HepG2 (cell line): Measurements from ENCODE around the gene C11orf91. TPM values are rescaled to one million over a fixed set of nuclear protein-coding genes. Genes with fewer than 3 reads are reported as not detected.
A peak's percentile ranks its signal among the peaks of the same experiment; 100 is the strongest.

Source experiments
- ATAC-seq: fragments of 200-7000 bp; cut with Tn5 transposase; 3 replicates; pipeline ENCODE4 v1.9.1; 2020; ENCODE audit warnings: mild to moderate bottlenecking, moderate library complexity
- BruUV-seq: library from RNA; stranded (reverse); fragments of 400-500 nt; replicated peaks from 2 replicates; lab custom pipeline; 2021; lab: Mats Ljungman, UMichigan
- CTCF ChIA-PET: fragments of 300-600 bp; formaldehyde crosslinking; extraction: SDS; loops from one replicate; lab custom pipeline; 2021; ENCODE audit warnings: low total read pairs, inconsistent platforms, low intra/inter-chr PET ratio; lab: Yijun Ruan, JAX
- POLR2A ChIA-PET: fragments of 350-600 bp; sonication (Branson Sonifier 250); formaldehyde crosslinking; loops from one replicate; lab custom pipeline; 2020; ENCODE audit warnings: antibody characterized with exemption, inconsistent platforms; lab: Yijun Ruan, JAX
- DNase-seq: peaks from one replicate; pipeline ENCODE4 v3.0.0-alpha.2; 2015; ENCODE audit warnings: low spot score
- FAIRE-seq: peaks from 3 replicates; lab custom pipeline; 2011; peaks lifted over from hg19 to GRCh38; lab: Jason Lieb, UNC
- H2AFZ ChIP-seq: one replicate; pipeline ENCODE4 v1.6.1; 2011; ENCODE audit warnings: low read length, inconsistent platforms
- H3K27ac ChIP-seq: fragments of 300-600 bp; 3 replicates; pipeline ENCODE4 v1.8.0; 2011; ENCODE audit warnings: mixed run types, mild to moderate bottlenecking, mixed read lengths, low read length, inconsistent platforms; ENCODE audit not compliant: insufficient read depth; ENCODE audit errors: extremely low read length
- H3K27me3 ChIP-seq, 2 experiments: fragments of 200-600 bp in 1 of 2; 2 replicates in 1 of 2; 3 replicates in 1 of 2; pipeline versions ENCODE4 v1.6.0 to v1.8.0; 2011; ENCODE audit warnings: low read length in 2 of 2, mild to moderate bottlenecking in 2 of 2, moderate library complexity in 2 of 2, inconsistent platforms in 1 of 2; ENCODE audit not compliant: insufficient read depth in 2 of 2, control insufficient read depth in 1 of 2
- H3K36me3 ChIP-seq, 2 experiments: fragments of 200-600 bp in 1 of 2; replicated peaks in 1 of 2; 2 replicates in 1 of 2; 3 replicates in 1 of 2; pipeline versions ENCODE4 v1.5.1 to v1.8.0; 2011; ENCODE audit warnings: low read length in 2 of 2, inconsistent platforms in 1 of 2; ENCODE audit not compliant: insufficient read depth in 2 of 2, control insufficient read depth in 1 of 2
- H3K4me1 ChIP-seq: 2 replicates; pipeline ENCODE4 v1.5.1; 2012; ENCODE audit warnings: low read length, inconsistent platforms; ENCODE audit not compliant: insufficient read depth
- H3K4me2 ChIP-seq: 2 replicates; pipeline ENCODE4 v1.6.0; 2011; ENCODE audit warnings: low read depth, low read length, inconsistent platforms
- H3K4me3 ChIP-seq, 3 experiments: fragments of 200-600 bp in 1 of 3; sonication (generic), shearing (Covaris generic) in 1 of 3; replicated peaks in 1 of 3; 2 replicates each; pipeline ENCODE4 v1.5.1; 2011 to 2016; ENCODE audit warnings: low read length in 3 of 3, inconsistent platforms in 2 of 3, low read depth in 2 of 3, mild to moderate bottlenecking in 2 of 3, control low read depth in 1 of 3, mixed read lengths in 1 of 3; ENCODE audit not compliant: insufficient read depth in 1 of 3
- H3K79me2 ChIP-seq: one replicate; pipeline ENCODE4 v1.6.1; 2011; ENCODE audit warnings: low read length, inconsistent platforms; ENCODE audit not compliant: insufficient read depth
- H3K9ac ChIP-seq: 2 replicates; pipeline ENCODE4 v1.6.0; 2011; ENCODE audit warnings: mild to moderate bottlenecking, low read depth, low read length, inconsistent platforms; ENCODE audit not compliant: insufficient read depth
- H3K9me3 ChIP-seq: 2 replicates; pipeline ENCODE4 v1.5.1; 2012; ENCODE audit warnings: mild to moderate bottlenecking, low read length
- H4K20me1 ChIP-seq: 2 replicates; pipeline ENCODE4 v1.6.0; 2011; ENCODE audit warnings: inconsistent platforms, mild to moderate bottlenecking, low read length, moderate library complexity; ENCODE audit not compliant: insufficient read depth
- ETV6 ChIP-seq: sonication (generic); formaldehyde crosslinking; conservative IDR thresholded peaks from 2 replicates; pipeline ENCODE4 v1.4.0; 2020; ENCODE audit warnings: missing genetic modification reagents
- KDM5A ChIP-seq: fragments of 200-600 bp; sonication (generic); IDR thresholded peaks from 2 replicates; pipeline ENCODE4 v1.7.0; 2018; ENCODE audit warnings: antibody characterized with exemption, mild to moderate bottlenecking, low read length, borderline replicate concordance
- KLF9 ChIP-seq: IDR thresholded peaks from 2 replicates; pipeline ENCODE4 v1.6.1; 2016; ENCODE audit warnings: low read depth
- RXRA ChIP-seq: sonication (generic); formaldehyde crosslinking; IDR thresholded peaks from 2 replicates; pipeline ENCODE4 v1.5.1; 2020; ENCODE audit warnings: missing genetic modification reagents
- SRSF9 ChIP-seq: fragments of 200-400 bp; formaldehyde crosslinking; IDR thresholded peaks from 2 replicates; pipeline ENCODE4 v1.6.1; 2018; ENCODE audit warnings: borderline replicate concordance, mild to moderate bottlenecking, low read depth, low read length; ENCODE audit not compliant: insufficient read depth, poor library complexity, severe bottlenecking
- TARDBP ChIP-seq: sonication (generic); formaldehyde crosslinking; IDR thresholded peaks from 2 replicates; pipeline ENCODE4 v1.8.0; 2022; ENCODE audit warnings: mild to moderate bottlenecking, missing genetic modification reagents
- ZBTB38 ChIP-seq: sonication (generic); formaldehyde crosslinking; IDR thresholded peaks from 2 replicates; pipeline ENCODE4 v1.5.1; 2020; ENCODE audit warnings: mild to moderate bottlenecking, missing genetic modification reagents
- ZFX ChIP-seq: sonication (generic); formaldehyde crosslinking; IDR thresholded peaks from 2 replicates; pipeline ENCODE4 v1.4.0; 2020; ENCODE audit warnings: mild to moderate bottlenecking, low read depth, missing genetic modification reagents, moderate library complexity
- ZNF383 ChIP-seq: sonication (generic); formaldehyde crosslinking; IDR thresholded peaks from 2 replicates; pipeline ENCODE4 v1.4.0; 2020; ENCODE audit warnings: missing genetic modification reagents, mild to moderate bottlenecking, borderline replicate concordance
- ZNF556 ChIP-seq: sonication (generic); formaldehyde crosslinking; IDR thresholded peaks from 2 replicates; pipeline ENCODE4 v1.4.0; 2020; ENCODE audit warnings: mild to moderate bottlenecking, missing genetic modification reagents, borderline replicate concordance
- ZNF766 ChIP-seq: sonication (generic); formaldehyde crosslinking; IDR thresholded peaks from 2 replicates; pipeline ENCODE4 v1.5.0; 2020; ENCODE audit warnings: missing genetic modification reagents, borderline replicate concordance
- WGBS: methylation state at CpG from one replicate; pipeline ENCODE4 v1.1.6; 2017; ENCODE audit warnings: low lambda C conversion rate; 5-methylcytosine and 5-hydroxymethylcytosine counted together
- in situ Hi-C: cut with HindIII; loops from 2 replicates; pipeline ENCODE4 v1.10.0; 2017; ENCODE audit warnings: low pct_unique_long_range_greater_than_20kb; ENCODE audit not compliant: extremely low pct_ligation_motif_present
- intact Hi-C: fragments of 100-400 bp; cut with micrococcal nuclease; formaldehyde crosslinking; loops from one replicate; pipeline ENCODE4 v1.10.0; 2022; ENCODE audit not compliant: unreplicated experiment
- polyA plus RNA-seq, 8 experiments: library from polyadenylated mRNA; depleted of rRNA in 3 of 8; stranded (reverse) in 7 of 8; unstranded in 1 of 8; fragments of >200 nt; fragmentation: Illumina TruSeq in 4 of 8; extraction: Trizol in 4 of 8; gene quantifications; 2 replicates each; pipeline versions ENCODE4 v1.2.1 to v1.2.3, GENCODE V29; 2011 to 2016; ENCODE audit warnings: low read depth in 4 of 8, missing spikeins in 1 of 8, mixed read lengths in 1 of 8; ENCODE audit not compliant: insufficient read depth in 1 of 8
- total RNA-seq, 5 experiments: library from RNA; depleted of rRNA; stranded (reverse); fragments of >200 nt; fragmentation: Illumina TruSeq; extraction: Trizol; gene quantifications; 2 replicates each; pipeline ENCODE4 v1.2.3, GENCODE V29; 2016; ENCODE audit warnings: low read depth in 1 of 5
- TF ChIP-seq, protein P1 (sequence below): sonication (generic); formaldehyde crosslinking; IDR thresholded peaks from 2 replicates; pipeline ENCODE4 v1.5.0; 2020; ENCODE audit warnings: missing genetic modification reagents
- TF ChIP-seq, protein P2 (sequence below): sonication (generic); formaldehyde crosslinking; IDR thresholded peaks from 2 replicates; pipeline ENCODE4 v1.8.1; 2023; ENCODE audit warnings: mild to moderate bottlenecking, missing genetic modification reagents, borderline replicate concordance
- TF ChIP-seq, protein P3 (sequence below): sonication (generic); formaldehyde crosslinking; IDR thresholded peaks from 2 replicates; pipeline ENCODE4 v1.4.0; 2020; ENCODE audit warnings: missing genetic modification reagents
- TF ChIP-seq, protein P4 (sequence below): IDR thresholded peaks from 2 replicates; pipeline ENCODE4 v1.6.1; 2016; ENCODE audit warnings: missing compliant biosample characterization, missing genetic modification reagents, borderline replicate concordance

The C11orf91 gene
- total and polyA plus RNA-seq, 2 of the 13 experiments (the other 11 are each of a cell fraction or from before 2014, with no cell fraction given): 0.35 TPM; not detected in 1

DNA sequence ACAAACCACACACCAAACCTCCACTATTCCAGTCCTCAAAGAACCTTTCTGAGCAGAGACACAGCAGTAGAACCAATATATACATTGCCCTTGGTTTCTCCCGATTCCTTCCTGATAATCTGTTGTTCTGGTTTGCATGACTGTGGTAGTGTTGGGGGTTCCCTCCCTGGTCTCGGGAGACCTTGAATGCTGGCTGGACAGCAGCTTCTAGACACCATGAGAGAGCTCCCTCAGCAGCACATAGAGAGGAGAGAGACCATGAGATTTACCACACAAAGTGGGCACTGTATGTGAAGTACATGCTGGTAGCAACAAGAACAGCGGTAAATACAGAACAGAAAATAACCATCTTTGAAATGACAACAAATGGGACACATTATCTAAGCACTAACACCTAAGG, 2.6 kb downstream of the C11orf91 start:
- in situ Hi-C loops: no loop called here
- Histone ChIP-seq H3K4me3 (no peak overlapping the region), H4K20me1 (no peaks in the 10 kb centered on the region), H3K9me3 (no peaks in the 10 kb centered on the region), H3K79me2 (no peaks in the 10 kb centered on the region), H3K9ac (no peak overlapping the region), H3K4me1 (peaks cover 80% of the 10 kb centered on the region), H2AFZ (no peak overlapping the region), H3K27ac (peak overlapping the region; percentile 19), H3K4me2 (no peak overlapping the region), H3K27me3 (no peaks in the 10 kb centered on the region), H3K36me3 (no peaks in the 10 kb centered on the region)
- intact Hi-C loops: loop anchor here (10.0 kb wide), 1 partner anchor 433 kb away; no protein-coding TSS in a partner anchor
- BruUV-seq: no TSS peak
- ChIA-PET CTCF (no interaction called here), POLR2A (interaction anchor here (1.1 kb wide), 1 partner anchor 38 kb away, joined by 3 read pairs; the partner anchor contains the start of gene CD59)
- DNase-seq (no peak), FAIRE-seq (no peak), ATAC-seq (no peak)
- WGBS: 90% methylated on average over 3 of the region's 3 CpGs
- TF ChIP-seq, protein P1, sequence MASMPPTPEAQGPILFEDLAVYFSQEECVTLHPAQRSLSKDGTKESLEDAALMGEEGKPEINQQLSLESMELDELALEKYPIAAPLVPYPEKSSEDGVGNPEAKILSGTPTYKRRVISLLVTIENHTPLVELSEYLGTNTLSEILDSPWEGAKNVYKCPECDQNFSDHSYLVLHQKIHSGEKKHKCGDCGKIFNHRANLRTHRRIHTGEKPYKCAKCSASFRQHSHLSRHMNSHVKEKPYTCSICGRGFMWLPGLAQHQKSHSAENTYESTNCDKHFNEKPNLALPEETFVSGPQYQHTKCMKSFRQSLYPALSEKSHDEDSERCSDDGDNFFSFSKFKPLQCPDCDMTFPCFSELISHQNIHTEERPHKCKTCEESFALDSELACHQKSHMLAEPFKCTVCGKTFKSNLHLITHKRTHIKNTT (CRISPR knock-in tag): no peak
- TF ChIP-seq ETV6 (CRISPR knock-in tag) (no peak), TARDBP (CRISPR knock-in tag) (no peak), ZBTB38 (no peak), KDM5A (no peak), ZFX (CRISPR knock-in tag) (no peak), SRSF9 (no peak), RXRA (CRISPR knock-in tag) (no peak), ZNF556 (no peak), KLF9 (no peak), ZNF383 (CRISPR knock-in tag) (no peak), ZNF766 (CRISPR knock-in tag) (no peak)
- TF ChIP-seq, protein P2, sequence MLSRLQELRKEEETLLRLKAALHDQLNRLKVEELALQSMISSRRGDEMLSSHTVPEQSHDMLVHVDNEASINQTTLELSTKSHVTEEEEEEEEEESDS (CRISPR knock-in tag): no peak
- TF ChIP-seq, protein P3, sequence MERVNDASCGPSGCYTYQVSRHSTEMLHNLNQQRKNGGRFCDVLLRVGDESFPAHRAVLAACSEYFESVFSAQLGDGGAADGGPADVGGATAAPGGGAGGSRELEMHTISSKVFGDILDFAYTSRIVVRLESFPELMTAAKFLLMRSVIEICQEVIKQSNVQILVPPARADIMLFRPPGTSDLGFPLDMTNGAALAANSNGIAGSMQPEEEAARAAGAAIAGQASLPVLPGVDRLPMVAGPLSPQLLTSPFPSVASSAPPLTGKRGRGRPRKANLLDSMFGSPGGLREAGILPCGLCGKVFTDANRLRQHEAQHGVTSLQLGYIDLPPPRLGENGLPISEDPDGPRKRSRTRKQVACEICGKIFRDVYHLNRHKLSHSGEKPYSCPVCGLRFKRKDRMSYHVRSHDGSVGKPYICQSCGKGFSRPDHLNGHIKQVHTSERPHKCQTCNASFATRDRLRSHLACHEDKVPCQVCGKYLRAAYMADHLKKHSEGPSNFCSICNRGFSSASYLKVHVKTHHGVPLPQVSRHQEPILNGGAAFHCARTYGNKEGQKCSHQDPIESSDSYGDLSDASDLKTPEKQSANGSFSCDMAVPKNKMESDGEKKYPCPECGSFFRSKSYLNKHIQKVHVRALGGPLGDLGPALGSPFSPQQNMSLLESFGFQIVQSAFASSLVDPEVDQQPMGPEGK (CRISPR knock-in tag): no peak
- TF ChIP-seq, protein P4, sequence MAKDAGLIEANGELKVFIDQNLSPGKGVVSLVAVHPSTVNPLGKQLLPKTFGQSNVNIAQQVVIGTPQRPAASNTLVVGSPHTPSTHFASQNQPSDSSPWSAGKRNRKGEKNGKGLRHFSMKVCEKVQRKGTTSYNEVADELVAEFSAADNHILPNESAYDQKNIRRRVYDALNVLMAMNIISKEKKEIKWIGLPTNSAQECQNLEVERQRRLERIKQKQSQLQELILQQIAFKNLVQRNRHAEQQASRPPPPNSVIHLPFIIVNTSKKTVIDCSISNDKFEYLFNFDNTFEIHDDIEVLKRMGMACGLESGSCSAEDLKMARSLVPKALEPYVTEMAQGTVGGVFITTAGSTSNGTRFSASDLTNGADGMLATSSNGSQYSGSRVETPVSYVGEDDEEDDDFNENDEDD: no peak
- TF ChIP-seq, all 625 proteins: peak for 0
